A204.1 (cell line): ENCODE results near the gene CD40.
"Not testable (repeated sequence)": the region's sequence is repeated elsewhere in the genome, so short reads cannot be mapped to it uniquely, and the experiment has no call there.

ENCODE experiments used
- FAIRE-seq: peaks from 2 replicates; lab custom pipeline; 2012; peaks lifted over from hg19 to GRCh38; lab: Jason Lieb, UNC

Gene CD40

GRCh38 chr20:46099491-46100287 is 18.4 kb upstream of the CD40 start:
- FAIRE-seq, result no peak

- not testable (repeated sequence) for FAIRE-seq
These were observed 17.7 kb upstream of the CD40 start for GRCh38 chr20:46100444-46100843.

GRCh38 chr20:46100988-46101387 is 17.1 kb upstream of the CD40 start:
- no peak for FAIRE-seq

- no peak for FAIRE-seq
These were observed 16.2 kb upstream of the CD40 start for GRCh38 chr20:46101957-46102356.

- FAIRE-seq, result no peak
These were observed 15.2 kb upstream of the CD40 start for GRCh38 chr20:46102940-46103339.

GRCh38 chr20:46104262-46104661 is 13.9 kb upstream of the CD40 start:
- no peak for FAIRE-seq

- FAIRE-seq, result no peak
These were observed 11.1 kb upstream of the CD40 start for GRCh38 chr20:46107061-46107460.

GRCh38 chr20:46108435-46108841 is 9.7 kb upstream of the CD40 start:
- FAIRE-seq, result no peak

- FAIRE-seq, result no peak
These were observed 9.1 kb upstream of the CD40 start for GRCh38 chr20:46108976-46109375.

GRCh38 chr20:46111028-46111835 is 6.9 kb upstream of the CD40 start:
- FAIRE-seq, result no peak

- FAIRE-seq, result no peak
These were observed 6.3 kb upstream of the CD40 start for GRCh38 chr20:46111836-46112212.

GRCh38 chr20:46112430-46113112 is 5.5 kb upstream of the CD40 start:
- FAIRE-seq, result no peak

- FAIRE-seq, result no peak
These were observed 5.0 kb upstream of the CD40 start for GRCh38 chr20:46113113-46113470.

- no peak for FAIRE-seq
These were observed 3.7 kb upstream of the CD40 start for GRCh38 chr20:46114449-46114848.

- no peak for FAIRE-seq
These were observed 437 bp downstream of the CD40 start for GRCh38 chr20:46118481-46119020.

GRCh38 chr20:46119028-46119546 is 973 bp downstream of the CD40 start:
- no peak for FAIRE-seq

GRCh38 chr20:46119547-46119946 is 1.4 kb downstream of the CD40 start:
- FAIRE-seq, result no peak

GRCh38 chr20:46120136-46120535 is 2.0 kb downstream of the CD40 start:
- no peak for FAIRE-seq

GRCh38 chr20:46121184-46121930 is 3.2 kb downstream of the CD40 start:
- FAIRE-seq, result no peak

- no peak for FAIRE-seq
These were observed 4.0 kb downstream of the CD40 start for GRCh38 chr20:46122071-46122470.

- FAIRE-seq, result no peak
These were observed 4.7 kb downstream of the CD40 start for GRCh38 chr20:46122516-46123481.
